SU-DHL-6 (cell line): ENCODE measurements around the gene PTPN20.

Experiments
- EZH2phosphoT487 ChIP-seq: fragments of 200-600 bp; sonication (generic), shearing (Covaris generic); conservative IDR thresholded peaks from 2 replicates; pipeline ENCODE4 v1.6.1; 2018; ENCODE audit warnings: mild to moderate bottlenecking, antibody characterized with exemption, low read length, moderate library complexity, mixed read lengths
- TF ChIP-seq, protein P1 (sequence below): fragments of 200-600 bp; sonication (generic); IDR thresholded peaks from one replicate; pipeline ENCODE4 v1.5.1; 2017; ENCODE audit warnings: antibody characterized with exemption, mild to moderate bottlenecking, low read length, moderate library complexity; ENCODE audit not compliant: insufficient read depth, poor library complexity, severe bottlenecking

DNA sequence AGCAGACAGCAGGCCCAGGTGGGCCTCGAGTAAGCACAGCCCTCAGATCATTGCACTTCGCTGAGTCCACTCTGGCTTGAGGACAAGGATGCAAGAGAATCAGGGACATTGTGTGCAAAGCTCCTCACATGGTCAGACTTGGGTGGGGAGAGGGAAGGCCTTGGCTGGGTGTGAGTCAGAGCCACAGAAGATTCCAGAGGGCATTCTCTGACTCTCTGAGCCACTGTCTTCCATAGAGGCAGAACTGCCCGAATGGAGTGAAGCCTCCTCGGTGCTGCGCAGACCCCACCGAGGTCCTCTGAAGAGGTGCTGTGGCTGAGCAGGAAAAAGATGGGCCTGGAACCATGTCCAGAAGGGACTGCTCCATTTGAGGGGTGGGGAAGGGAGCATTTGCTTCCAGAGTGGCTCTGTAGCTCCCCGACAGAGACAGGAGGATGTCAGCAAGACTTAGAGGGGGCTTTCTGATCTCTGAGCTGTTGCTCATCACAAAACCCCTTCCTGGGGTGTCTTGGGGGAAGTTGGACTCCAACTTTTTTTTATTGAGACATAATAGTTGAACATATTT, 120.8 kb downstream of the PTPN20 start:
- TF ChIP-seq, protein P1, sequence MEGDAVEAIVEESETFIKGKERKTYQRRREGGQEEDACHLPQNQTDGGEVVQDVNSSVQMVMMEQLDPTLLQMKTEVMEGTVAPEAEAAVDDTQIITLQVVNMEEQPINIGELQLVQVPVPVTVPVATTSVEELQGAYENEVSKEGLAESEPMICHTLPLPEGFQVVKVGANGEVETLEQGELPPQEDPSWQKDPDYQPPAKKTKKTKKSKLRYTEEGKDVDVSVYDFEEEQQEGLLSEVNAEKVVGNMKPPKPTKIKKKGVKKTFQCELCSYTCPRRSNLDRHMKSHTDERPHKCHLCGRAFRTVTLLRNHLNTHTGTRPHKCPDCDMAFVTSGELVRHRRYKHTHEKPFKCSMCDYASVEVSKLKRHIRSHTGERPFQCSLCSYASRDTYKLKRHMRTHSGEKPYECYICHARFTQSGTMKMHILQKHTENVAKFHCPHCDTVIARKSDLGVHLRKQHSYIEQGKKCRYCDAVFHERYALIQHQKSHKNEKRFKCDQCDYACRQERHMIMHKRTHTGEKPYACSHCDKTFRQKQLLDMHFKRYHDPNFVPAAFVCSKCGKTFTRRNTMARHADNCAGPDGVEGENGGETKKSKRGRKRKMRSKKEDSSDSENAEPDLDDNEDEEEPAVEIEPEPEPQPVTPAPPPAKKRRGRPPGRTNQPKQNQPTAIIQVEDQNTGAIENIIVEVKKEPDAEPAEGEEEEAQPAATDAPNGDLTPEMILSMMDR = no peak
- TF ChIP-seq EZH2phosphoT487 = no peak
